ENCODE results near the gene STK24.

DNA sequence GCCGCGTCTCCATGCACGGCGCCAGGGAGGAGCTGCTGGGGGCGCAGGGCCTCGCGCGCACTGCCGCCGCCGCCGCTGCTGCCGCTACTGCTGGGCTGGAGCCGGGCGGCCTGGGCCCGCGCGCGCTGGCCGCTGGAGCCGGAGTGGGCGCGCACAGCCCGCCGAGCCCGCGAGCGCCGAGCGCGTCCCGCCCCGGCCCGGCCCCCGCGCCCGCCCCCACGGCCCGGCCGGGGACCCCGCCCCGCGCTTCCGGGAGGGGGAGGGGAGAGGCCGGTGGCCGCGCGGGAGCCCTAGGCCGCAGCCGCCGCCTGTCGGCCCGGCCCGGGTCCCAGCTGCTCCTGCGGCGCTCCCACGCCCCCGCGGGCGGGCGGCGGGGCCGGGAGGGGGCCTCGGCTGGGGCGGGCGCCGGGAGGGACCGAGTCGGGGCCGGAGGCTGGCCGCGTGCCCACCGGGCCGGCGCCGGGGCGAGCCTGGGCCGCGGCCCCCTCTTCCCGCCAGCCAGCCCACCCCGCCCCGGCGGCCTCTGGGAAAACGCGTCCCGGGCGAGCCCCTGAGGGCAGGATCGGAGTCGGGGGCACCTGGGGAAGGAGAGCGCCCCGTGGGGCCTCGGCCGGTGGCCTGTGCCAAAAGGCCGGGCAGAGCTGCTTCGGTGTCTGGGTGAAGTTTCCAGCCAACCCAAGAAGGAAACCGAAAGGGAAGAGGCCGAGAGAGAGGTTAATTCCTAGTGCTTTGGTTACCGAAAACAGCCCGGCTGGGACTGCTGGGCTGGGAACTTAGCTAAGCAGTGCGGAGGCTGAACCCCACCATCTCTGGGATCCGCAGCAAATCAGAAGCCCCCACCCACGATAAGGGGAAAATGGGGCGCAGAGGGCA is at the start of gene STK24:
- TF ChIP-seq POLR2A (IDR thresholded peaks at IDR 0.05; ENCODE audit: low read depth, low read length) (peak; percentile 64; the same call in 1 of the 2 replicates), TAF1 (IDR thresholded peaks at IDR 0.05; ENCODE audit: borderline replicate concordance, low read depth, low read length) (peak; percentile 81; the same call in 1 of the 2 replicates)

Measured in GM12892 (cell line).